GM13977 (cell line): ENCODE measurements around the gene NMRAL1.

Experiments used
- DNase-seq: peaks from one replicate; pipeline ENCODE4 v3.0.0; 2012; ENCODE audit warnings: low spot score
- in situ Hi-C: fragments of 300-500 bp; cut with MboI; formaldehyde crosslinking; loops from one replicate; pipeline ENCODE4 v1.12.0; 2022; ENCODE audit warnings: low sequenced_read_pairs, low pct_unique_long_range_greater_than_20kb, mixed read lengths, inconsistent platforms; ENCODE audit not compliant: unreplicated experiment
- TF ChIP-seq, protein P1 (sequence below): IDR thresholded peaks from 2 replicates; pipeline ENCODE4 v1.5.1; 2012; ENCODE audit warnings: mild to moderate bottlenecking, control low read depth; ENCODE audit not compliant: insufficient read depth; ENCODE audit errors: extremely low read depth, missing control alignments

Gene NMRAL1

GRCh38 chr16:4486126-4486893, 11.9 kb upstream of the NMRAL1 start:
- no peak for DNase-seq
- in situ Hi-C loops: no loop called here
- TF ChIP-seq, protein P1, sequence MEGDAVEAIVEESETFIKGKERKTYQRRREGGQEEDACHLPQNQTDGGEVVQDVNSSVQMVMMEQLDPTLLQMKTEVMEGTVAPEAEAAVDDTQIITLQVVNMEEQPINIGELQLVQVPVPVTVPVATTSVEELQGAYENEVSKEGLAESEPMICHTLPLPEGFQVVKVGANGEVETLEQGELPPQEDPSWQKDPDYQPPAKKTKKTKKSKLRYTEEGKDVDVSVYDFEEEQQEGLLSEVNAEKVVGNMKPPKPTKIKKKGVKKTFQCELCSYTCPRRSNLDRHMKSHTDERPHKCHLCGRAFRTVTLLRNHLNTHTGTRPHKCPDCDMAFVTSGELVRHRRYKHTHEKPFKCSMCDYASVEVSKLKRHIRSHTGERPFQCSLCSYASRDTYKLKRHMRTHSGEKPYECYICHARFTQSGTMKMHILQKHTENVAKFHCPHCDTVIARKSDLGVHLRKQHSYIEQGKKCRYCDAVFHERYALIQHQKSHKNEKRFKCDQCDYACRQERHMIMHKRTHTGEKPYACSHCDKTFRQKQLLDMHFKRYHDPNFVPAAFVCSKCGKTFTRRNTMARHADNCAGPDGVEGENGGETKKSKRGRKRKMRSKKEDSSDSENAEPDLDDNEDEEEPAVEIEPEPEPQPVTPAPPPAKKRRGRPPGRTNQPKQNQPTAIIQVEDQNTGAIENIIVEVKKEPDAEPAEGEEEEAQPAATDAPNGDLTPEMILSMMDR: no peak

GRCh38 chr16:4481963-4482362, 7.5 kb upstream of the NMRAL1 start:
- in situ Hi-C loops: no loop called here
- DNase-seq: no peak
- TF ChIP-seq, protein P1: no peak

DNA sequence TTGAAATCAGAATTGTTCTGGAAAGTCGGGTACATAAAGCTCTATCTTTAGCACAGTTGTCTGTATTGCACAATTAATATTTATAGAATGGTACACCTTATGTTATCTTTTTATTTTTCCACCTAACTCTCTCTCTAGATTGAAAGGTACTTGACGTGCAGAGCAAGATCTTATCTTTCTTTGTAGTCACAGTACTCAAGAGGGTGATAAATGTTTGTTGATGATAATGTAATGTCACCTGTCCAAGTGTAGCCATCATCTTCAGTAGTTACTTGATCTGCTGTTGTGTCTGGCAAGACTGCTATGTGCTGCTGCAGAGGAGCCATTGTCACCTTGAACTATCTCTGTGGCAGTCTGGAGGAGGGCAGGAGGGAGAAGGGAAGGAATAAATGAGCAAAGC, 7.1 kb upstream of the NMRAL1 start:
- no peak for DNase-seq
- TF ChIP-seq, protein P1: no peak
- in situ Hi-C loops: no loop called here

GRCh38 chr16:4477966-4478365, 3.5 kb upstream of the NMRAL1 start:
- in situ Hi-C loops: no loop called here
- DNase-seq: no peak
- TF ChIP-seq, protein P1: no peak

- peak; percentile 98 for DNase-seq
- TF ChIP-seq, protein P1: peak; percentile 55
- in situ Hi-C loops: no loop called here
These were observed 1.7 kb upstream of the NMRAL1 start, which contains the start of gene HMOX2 for GRCh38 chr16:4475880-4476788. Gene HMOX2, plus strand, starts transcription at chr16:4476398. Its CDS starts 29,127 bp downstream, at chr16:4505525.

DNA sequence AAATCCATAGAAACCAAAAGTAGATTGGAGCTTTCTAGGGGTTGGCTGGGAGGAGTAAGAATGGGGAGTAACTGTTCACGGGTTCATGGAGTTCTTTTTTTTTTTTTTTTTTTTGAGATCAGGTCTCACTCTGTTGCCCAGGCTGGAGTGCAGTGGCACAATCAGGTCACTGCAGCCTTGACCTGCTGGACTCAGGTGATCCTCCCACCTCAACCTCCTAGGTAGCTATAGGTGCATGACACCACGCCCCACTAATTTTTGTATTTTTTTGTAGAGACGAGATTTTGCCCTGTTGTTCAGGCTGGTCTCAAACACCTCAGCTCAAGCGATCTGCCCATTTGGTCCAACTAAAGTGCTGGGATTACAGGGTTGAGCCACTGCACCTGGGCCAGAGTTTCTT, 1.5 kb downstream of the NMRAL1 start:
- in situ Hi-C loops: no loop called here
- DNase-seq: no peak
- TF ChIP-seq, protein P1: no peak
